Activated CD4-positive, alpha-beta T cell treated with anti-CD3 and anti-CD28 coated beads for 36 hours (primary cell): ENCODE results near the gene NEURL3. TPM values are rescaled to one million over a fixed set of nuclear protein-coding genes. Genes with fewer than 3 reads are reported as not detected.
A peak's percentile ranks its signal among the peaks of the same experiment; 100 is the strongest.

ENCODE experiments used
- ATAC-seq: fragments of 200-7000 bp; cut with Tn5 transposase; one replicate; pipeline ENCODE4 v1.10.0; 2021; ENCODE audit warnings: mild to moderate bottlenecking, moderate library complexity
- CTCF ChIA-PET: fragments of 350-600 bp; sonication (Branson Sonifier 250); formaldehyde crosslinking; loops from one replicate; lab custom pipeline; 2021; ENCODE audit warnings: antibody characterized with exemption; lab: Charles Lee
- POLR2A ChIA-PET: fragments of 350-600 bp; sonication (Branson Sonifier 250); formaldehyde crosslinking; loops from one replicate; lab custom pipeline; 2021; ENCODE audit warnings: antibody characterized with exemption, inconsistent platforms; lab: Charles Lee
- DNase-seq: peaks from one replicate; pipeline ENCODE4 v3.0.0-alpha.2; 2020
- H3K27ac Mint-ChIP-seq: one replicate; pipeline ENCODE4 v1.8.0; 2021; ENCODE audit warnings: mixed read lengths
- H3K27me3 Mint-ChIP-seq: one replicate; pipeline ENCODE4 v1.8.0; 2021; ENCODE audit warnings: mixed read lengths
- H3K36me3 Mint-ChIP-seq: one replicate; pipeline ENCODE4 v1.8.0; 2021; ENCODE audit warnings: low read depth, mixed read lengths
- H3K4me1 Mint-ChIP-seq: one replicate; pipeline ENCODE4 v1.8.0; 2021; ENCODE audit warnings: mixed read lengths
- H3K4me3 Mint-ChIP-seq: one replicate; pipeline ENCODE4 v1.8.0; 2021; ENCODE audit warnings: mild to moderate bottlenecking, moderate library complexity, mixed read lengths
- H3K9me3 Mint-ChIP-seq: one replicate; pipeline ENCODE4 v1.8.0; 2021; ENCODE audit warnings: low read depth, mixed read lengths
- intact Hi-C, 2 experiments: fragments of 100-400 bp; cut with DNase I in 1 of 2; cut with micrococcal nuclease in 1 of 2; formaldehyde crosslinking; loops; one replicate each; pipeline versions ENCODE4 v1.14.2 to v1.15.1; 2022 to 2024; cut with DNase I, micrococcal nuclease
- total RNA-seq, 2 experiments: library from RNA; stranded (reverse); gene quantifications; one replicate each; pipeline ENCODE4 v1.2.3, GENCODE V29; 2021

The NEURL3 gene
- total RNA-seq, 2 experiments from 2014 or later = 0.33 to 0.41 TPM

GRCh38 chr2:96538487-96539214 lies 33.5 kb upstream of the NEURL3 start:
- peaks cover 64% of the 10 kb centered on the region for H3K4me1 Mint-ChIP-seq
- peak overlapping the region; percentile 96 for H3K27ac Mint-ChIP-seq
- H3K4me3 Mint-ChIP-seq = peak overlapping the region; percentile 97
- peaks cover 64% of the 10 kb centered on the region for H3K36me3 Mint-ChIP-seq
- H3K9me3 Mint-ChIP-seq = no peaks in the 10 kb centered on the region
- H3K27me3 Mint-ChIP-seq = no peaks in the 10 kb centered on the region
- POLR2A ChIA-PET = interaction anchor here (0.6 to 6.0 kb wide), 12 partner anchors 10 to 392 kb away, joined by 3 to 144 read pairs (median 4); no protein-coding TSS in a partner anchor
- CTCF ChIA-PET = interaction anchor here (0.9 to 9.2 kb wide), 7 partner anchors 10 to 292 kb away, joined by 3 to 95 read pairs (median 4); no protein-coding TSS in a partner anchor
- ATAC-seq = peak; percentile 45
- intact Hi-C loops = loop anchor here (1.0 to 10.0 kb wide), 13 partner anchors 14 to 1926 kb away; partner anchors contain the start of genes ACTR1B (in 1 of the 2), ANKRD36 (in 1 of the 2), DUSP2 (in 1 of the 2) and KANSL3 (in 1 of the 2)
- DNase-seq = peak; percentile 95

DNA sequence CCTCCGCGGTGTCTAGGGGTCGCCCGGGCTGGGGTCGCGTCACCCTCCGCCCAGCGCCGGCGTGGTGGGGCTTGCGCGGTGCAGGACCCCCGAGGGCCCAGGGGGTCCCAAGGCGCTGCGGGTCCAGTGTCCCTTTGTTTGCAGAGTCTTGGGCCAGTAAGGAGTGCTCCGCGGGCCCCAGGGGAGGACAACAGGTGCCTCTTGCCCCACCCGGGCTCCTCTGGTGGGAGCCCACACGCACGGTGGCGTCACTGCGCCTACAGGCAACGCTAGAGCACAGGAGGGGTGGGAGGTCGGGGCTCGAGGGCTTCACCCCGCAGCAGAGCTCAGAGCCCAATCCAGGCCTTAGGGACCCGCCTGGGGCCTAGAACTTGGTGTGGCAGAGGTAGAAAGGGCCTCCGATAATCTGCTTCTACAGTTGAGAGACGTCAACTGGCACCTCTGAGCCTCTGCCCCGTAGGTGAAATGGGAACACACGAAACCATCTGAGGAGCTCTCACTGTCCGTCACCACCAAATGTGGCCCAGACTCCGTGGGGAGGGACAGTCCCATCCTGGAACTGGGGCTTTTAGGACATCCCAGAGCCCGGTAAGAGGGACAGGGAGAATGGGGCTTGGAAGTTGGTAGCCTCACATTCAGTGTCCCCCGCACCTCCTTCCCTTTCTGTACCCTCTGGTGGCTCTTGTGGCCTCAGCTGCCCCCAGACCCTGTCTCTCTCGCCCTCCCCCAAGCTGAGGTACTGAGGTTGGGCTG lies 32.8 kb upstream of the NEURL3 start:
- Mint-ChIP-seq H3K36me3 (peaks cover 57% of the 10 kb centered on the region), H3K4me1 (peaks cover 64% of the 10 kb centered on the region), H3K27me3 (no peaks in the 10 kb centered on the region), H3K27ac (peak overlapping the region; percentile 96), H3K9me3 (no peaks in the 10 kb centered on the region), H3K4me3 (peak overlapping the region; percentile 97)
- DNase-seq = peak; percentile 69
- ChIA-PET CTCF (interaction anchor here (0.6 to 9.2 kb wide), 8 partner anchors 10 to 543 kb away, joined by 3 to 95 read pairs (median 3); no protein-coding TSS in a partner anchor), POLR2A (interaction anchor here (0.6 to 6.0 kb wide), 10 partner anchors 10 to 392 kb away, joined by 3 to 144 read pairs (median 4); no protein-coding TSS in a partner anchor)
- ATAC-seq = peak; percentile 6
- intact Hi-C loops = loop anchor here (1.0 to 10.0 kb wide), 13 partner anchors 13 to 1927 kb away; partner anchors contain the start of genes ACTR1B (in 1 of the 2), ANKRD36 (in 1 of the 2), CNNM3 (in 1 of the 2) and DUSP2 (in 1 of the 2)

DNA sequence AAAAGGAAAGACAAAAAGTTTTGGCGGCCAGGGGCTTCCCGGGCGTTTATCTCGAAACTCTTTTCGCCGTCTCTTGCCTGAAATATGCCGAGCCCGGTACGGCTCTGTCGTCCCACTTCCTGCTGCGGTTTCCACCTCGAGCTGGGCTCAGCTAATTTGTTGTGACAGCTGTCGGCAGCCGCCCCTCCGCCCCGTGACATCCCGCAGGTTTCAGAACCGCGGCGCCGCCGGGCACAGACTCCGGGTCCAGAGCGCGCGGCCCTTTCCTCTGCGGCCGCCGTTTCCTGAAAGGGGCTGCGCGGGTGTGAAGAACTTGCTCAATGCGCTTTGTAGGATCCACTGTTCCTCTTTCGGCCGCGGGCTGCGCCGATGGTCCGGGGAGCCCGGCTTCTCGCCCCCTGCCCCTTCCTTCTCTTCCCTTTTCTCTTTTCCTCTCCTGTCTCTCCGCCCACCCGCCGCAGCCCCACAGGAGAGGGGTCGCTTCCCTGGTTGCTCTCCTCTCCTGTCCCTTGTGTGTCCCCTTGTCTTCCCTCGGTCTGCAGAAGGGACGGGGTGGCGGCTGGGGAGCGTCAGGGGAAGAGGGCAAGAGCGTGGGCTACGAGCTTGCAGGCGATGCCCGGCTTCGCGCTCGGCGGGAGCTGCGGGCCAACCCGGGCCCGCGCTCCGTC lies 32.0 kb upstream of the NEURL3 start:
- CTCF ChIA-PET = interaction anchor here (0.6 to 9.2 kb wide), 7 partner anchors 10 to 1004 kb away, joined by 3 to 95 read pairs (median 4); no protein-coding TSS in a partner anchor
- ATAC-seq (peak; percentile 27), DNase-seq (peak; percentile 95)
- POLR2A ChIA-PET = interaction anchor here (0.6 to 6.0 kb wide), 7 partner anchors 9 to 270 kb away, joined by 3 to 144 read pairs (median 5); no protein-coding TSS in a partner anchor
- intact Hi-C loops = loop anchor here (2.0 to 10.0 kb wide), 9 partner anchors 200 to 1928 kb away; partner anchors contain the start of genes ACTR1B (in 1 of the 2), ANKRD36 (in 1 of the 2), CNNM3 (in 1 of the 2) and DUSP2 (in 1 of the 2)
- Mint-ChIP-seq H3K9me3 (no peaks in the 10 kb centered on the region), H3K4me3 (peak overlapping the region; percentile 97), H3K4me1 (peaks cover 64% of the 10 kb centered on the region), H3K27me3 (no peaks in the 10 kb centered on the region), H3K27ac (peak overlapping the region; percentile 90), H3K36me3 (peaks cover 50% of the 10 kb centered on the region)

GRCh38 chr2:96536445-96537065 lies 31.4 kb upstream of the NEURL3 start, which contains the start of gene ARID5A:
Gene ARID5A (plus strand): TSS chr2:96536752. CDS start chr2:96536827, 75 bp downstream.
- H3K9me3 Mint-ChIP-seq = no peaks in the 10 kb centered on the region
- H3K4me1 Mint-ChIP-seq = peaks cover 64% of the 10 kb centered on the region
- peak; percentile 66 for ATAC-seq
- H3K27ac Mint-ChIP-seq = peak within 1 kb of the TSS; percentile 90
- intact Hi-C loops = loop anchor here (1.0 to 10.0 kb wide), 13 partner anchors 8 to 1928 kb away; partner anchors contain the start of genes LMAN2L (in 2 of the 2), ACTR1B (in 1 of the 2), ANKRD36 (in 1 of the 2) and CIAO1 (in 1 of the 2)
- CTCF ChIA-PET = interaction anchor here (0.6 to 9.2 kb wide), 5 partner anchors 9 to 1004 kb away, joined by 3 to 95 read pairs (median 10); no protein-coding TSS in a partner anchor
- peak within 1 kb of the TSS; percentile 97 for H3K4me3 Mint-ChIP-seq
- DNase-seq = peak; percentile 97
- H3K36me3 Mint-ChIP-seq = peaks cover 45% of the 10 kb centered on the region
- POLR2A ChIA-PET = interaction anchor here (0.6 to 6.0 kb wide), 5 partner anchors 8 to 270 kb away, joined by 3 to 144 read pairs (median 7); no protein-coding TSS in a partner anchor
- H3K27me3 Mint-ChIP-seq = no peaks in the 10 kb centered on the region

DNA sequence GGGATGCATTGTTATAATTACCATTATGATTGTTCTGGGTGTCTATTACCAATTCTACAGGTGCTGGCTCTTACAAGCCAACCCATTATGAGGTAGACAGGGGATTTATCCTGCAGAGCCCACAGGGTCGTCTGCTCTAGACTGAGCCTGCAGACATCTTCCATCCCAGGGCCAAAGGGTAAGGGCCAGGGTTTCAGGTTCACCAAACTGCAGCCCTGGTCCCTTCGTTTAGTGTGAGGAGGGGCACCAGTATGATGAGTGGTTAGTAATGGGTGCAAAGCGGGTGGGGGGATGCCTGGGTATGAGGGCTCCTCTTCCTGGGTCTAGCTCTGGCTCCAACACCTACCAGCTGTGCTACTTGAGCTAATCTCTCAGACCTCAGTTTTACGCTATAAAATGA lies 30.2 kb upstream of the NEURL3 start:
- intact Hi-C loops = loop anchor here (5.0 to 10.0 kb wide), 7 partner anchors 198 to 1929 kb away; partner anchors contain the start of genes ACTR1B (in 1 of the 2), ANKRD36 (in 1 of the 2), DUSP2 (in 1 of the 2) and LMAN2L (in 1 of the 2)
- H3K27me3 Mint-ChIP-seq = no peaks in the 10 kb centered on the region
- H3K4me1 Mint-ChIP-seq = peaks cover 67% of the 10 kb centered on the region
- peaks cover 33% of the 10 kb centered on the region for H3K36me3 Mint-ChIP-seq
- POLR2A ChIA-PET = no interaction called here
- H3K4me3 Mint-ChIP-seq = no peak overlapping the region
- CTCF ChIA-PET = interaction anchor here (0.6 to 1.3 kb wide), 2 partner anchors 9 to 102 kb away, joined by 3 read pairs; no protein-coding TSS in a partner anchor
- no peak for ATAC-seq
- peak overlapping the region; percentile 42 for H3K27ac Mint-ChIP-seq
- DNase-seq = no peak
- no peaks in the 10 kb centered on the region for H3K9me3 Mint-ChIP-seq

- H3K4me1 Mint-ChIP-seq = peaks cover 67% of the 10 kb centered on the region
- POLR2A ChIA-PET = interaction anchor here (0.6 kb wide), 1 partner anchor 21 kb away, joined by 3 read pairs; no protein-coding TSS in a partner anchor
Observed at GRCh38 chr2:96534701-96535181, 29.6 kb upstream of the NEURL3 start.

DNA sequence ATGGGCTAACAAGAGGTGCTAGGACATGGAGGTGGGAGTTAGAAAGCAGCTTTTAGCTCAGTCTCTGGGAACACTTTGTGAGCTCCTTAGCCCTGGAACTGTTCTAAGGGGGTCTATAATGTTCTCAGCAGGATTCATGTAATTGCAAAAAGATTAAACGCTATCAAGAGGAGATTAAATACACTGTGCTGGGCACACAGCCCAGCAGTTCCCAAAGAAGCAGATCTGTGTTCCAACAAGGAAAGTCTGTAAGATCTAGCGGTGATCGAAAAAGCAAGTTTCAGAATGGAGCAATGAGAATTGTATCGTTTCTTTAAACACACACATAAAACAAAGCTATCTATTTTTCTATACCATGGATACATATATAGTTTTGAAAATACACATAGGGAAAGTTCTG lies 29.0 kb upstream of the NEURL3 start:
- Mint-ChIP-seq H3K27me3 (no peaks in the 10 kb centered on the region), H3K4me3 (no peak overlapping the region), H3K27ac (peak overlapping the region; percentile 2), H3K36me3 (peaks cover 21% of the 10 kb centered on the region), H3K4me1 (peaks cover 67% of the 10 kb centered on the region), H3K9me3 (no peaks in the 10 kb centered on the region)
- DNase-seq = no peak
- intact Hi-C loops = loop anchor here in 1 of 2 experiments (5.0 to 10.0 kb wide), 2 partner anchors 103 to 1931 kb away; partner anchors contain the start of gene KANSL3
- ChIA-PET POLR2A (interaction anchor here (0.6 kb wide), 1 partner anchor 20 kb away, joined by 3 read pairs; no protein-coding TSS in a partner anchor), CTCF (interaction anchor here (0.7 to 1.9 kb wide), 3 partner anchors 20 to 211 kb away, joined by 3 to 10 read pairs (median 3); no protein-coding TSS in a partner anchor)
- no peak for ATAC-seq

More at GRCh38 chr2:96534701-96535181, 29.6 kb upstream of the NEURL3 start:
- intact Hi-C loops = loop anchor here (5.0 to 10.0 kb wide), 8 partner anchors 103 to 1930 kb away; partner anchors contain the start of genes ACTR1B (in 1 of the 2), ANKRD36 (in 1 of the 2), DUSP2 (in 1 of the 2) and KANSL3 (in 1 of the 2)
- H3K36me3 Mint-ChIP-seq = peaks cover 27% of the 10 kb centered on the region
- H3K27me3 Mint-ChIP-seq = no peaks in the 10 kb centered on the region
- ATAC-seq (no peak), DNase-seq (peak; percentile 3)
- H3K4me3 Mint-ChIP-seq = no peak overlapping the region
- no peaks in the 10 kb centered on the region for H3K9me3 Mint-ChIP-seq
- CTCF ChIA-PET = interaction anchor here (0.6 to 1.9 kb wide), 4 partner anchors 8 to 211 kb away, joined by 3 to 10 read pairs (median 3); no protein-coding TSS in a partner anchor
- no peak overlapping the region for H3K27ac Mint-ChIP-seq

GRCh38 chr2:96533292-96534073 lies 28.3 kb upstream of the NEURL3 start:
- Mint-ChIP-seq H3K27ac (peak overlapping the region; percentile 58), H3K27me3 (no peaks in the 10 kb centered on the region), H3K4me3 (no peak overlapping the region), H3K4me1 (peaks cover 69% of the 10 kb centered on the region), H3K36me3 (peaks cover 14% of the 10 kb centered on the region), H3K9me3 (no peaks in the 10 kb centered on the region)
- ChIA-PET POLR2A (no interaction called here), CTCF (interaction anchor here (0.7 to 1.9 kb wide), 4 partner anchors 21 to 288 kb away, joined by 3 to 10 read pairs (median 3); no protein-coding TSS in a partner anchor)
- intact Hi-C loops = loop anchor here in 1 of 2 experiments (5.0 to 10.0 kb wide), 2 partner anchors 104 to 1931 kb away; partner anchors contain the start of gene KANSL3
- ATAC-seq (no peak), DNase-seq (peak; percentile 5)
